Measurements from ENCODE around the gene IGFBPL1.

DNA sequence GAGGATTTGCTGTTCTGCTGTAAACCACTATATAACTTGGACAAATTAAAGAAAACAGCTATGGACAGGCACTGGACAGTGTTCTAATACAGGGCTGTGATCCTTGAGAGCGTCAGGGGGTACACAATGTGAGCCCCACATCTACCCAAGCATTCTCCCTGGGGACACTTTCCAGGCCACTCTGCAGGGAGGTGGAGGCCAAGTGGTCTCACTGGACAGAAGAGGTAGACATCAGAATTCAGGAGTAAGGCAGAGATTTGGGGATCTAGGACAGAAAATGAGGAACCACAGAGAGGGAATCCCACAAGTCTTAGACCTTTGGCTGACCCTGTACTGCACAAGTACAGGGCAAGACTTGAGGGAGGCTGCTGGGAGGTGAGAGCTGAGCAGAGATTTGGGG, 3.8 kb upstream of the IGFBPL1 start:
- TF ChIP-seq POLR2A (IDR thresholded peaks at IDR 0.05), result no peak
- TF ChIP-seq CTCF (IDR thresholded peaks at IDR 0.05), result no peak
